Stimulated activated CD4-positive, alpha-beta T cell treated with anti-CD3 and anti-CD28 coated beads, Interleukin-4, amount 100 ng/mL, for 48 hours (primary cell): ENCODE results near the gene ACTG2.
A peak's percentile ranks its signal among the peaks of the same experiment; 100 is the strongest.
"Not testable (repeated sequence)": the region's sequence is repeated elsewhere in the genome, so short reads cannot be mapped to it uniquely, and the experiment has no call there.

Experiments used
- DNase-seq, 2 donors: peaks; one replicate each; pipeline ENCODE4 v3.0.0-alpha.2; 2020; ENCODE audit warnings: low read depth in 2 of 2

ACTG2 gene

GRCh38 chr2:73937103-73937885 is 44.5 kb downstream of the ACTG2 start:
- DNase-seq: no peak

GRCh38 chr2:73937899-73938298 is 45.1 kb downstream of the ACTG2 start:
- no peak for DNase-seq

DNA sequence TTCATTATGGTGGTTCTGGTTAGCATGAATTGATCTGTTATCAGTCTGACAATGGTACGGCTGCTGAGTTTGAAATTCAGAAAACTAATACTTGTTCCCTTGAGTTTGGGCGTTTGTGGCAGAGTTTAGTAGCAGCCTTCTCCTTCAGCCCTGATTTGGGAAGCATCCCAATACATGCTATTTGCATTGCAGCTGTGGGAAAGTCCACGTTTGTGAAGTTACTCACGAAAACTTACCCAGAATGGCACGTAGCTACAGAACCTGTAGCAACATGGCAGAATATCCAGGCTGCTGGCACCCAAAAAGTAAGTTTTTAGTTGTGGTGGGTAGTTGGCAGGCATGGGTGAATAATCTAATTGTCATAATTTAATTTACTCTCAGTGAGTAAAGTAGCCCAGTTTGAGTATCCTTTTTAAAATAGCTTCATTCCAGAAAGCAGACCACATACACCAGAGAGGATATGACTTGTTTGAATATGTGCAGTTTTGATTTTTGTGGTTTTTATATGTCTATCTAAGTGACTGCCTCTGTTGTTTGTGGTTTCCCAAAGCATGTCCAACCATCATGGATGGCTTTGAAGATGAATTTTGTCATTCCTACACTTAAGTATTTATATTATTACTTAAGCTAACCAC is 46.0 kb downstream of the ACTG2 start:
- DNase-seq: peak in 1 of 2 donors; percentile 11

DNA sequence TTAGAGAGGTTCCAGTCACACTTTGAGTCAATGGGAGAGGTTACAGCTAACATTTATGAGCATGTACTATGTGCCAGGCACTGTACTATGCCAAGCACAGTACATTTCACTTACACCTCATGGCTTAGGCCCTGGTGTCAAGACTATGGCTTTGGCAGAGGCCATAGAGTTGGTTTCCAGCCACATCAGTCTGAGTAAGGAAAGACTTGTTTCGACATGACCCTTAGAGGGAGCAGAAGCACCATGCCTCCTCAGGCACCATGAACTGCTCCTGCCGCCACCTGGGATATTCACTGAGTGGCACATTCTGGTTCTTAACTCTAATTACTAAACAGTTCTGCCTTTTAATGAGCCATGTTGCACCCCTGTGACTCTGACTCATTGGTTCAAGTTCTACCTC is 46.6 kb downstream of the ACTG2 start:
- no peak for DNase-seq

GRCh38 chr2:73940066-73940465 is 47.3 kb downstream of the ACTG2 start:
- not testable (repeated sequence) for DNase-seq

DNA sequence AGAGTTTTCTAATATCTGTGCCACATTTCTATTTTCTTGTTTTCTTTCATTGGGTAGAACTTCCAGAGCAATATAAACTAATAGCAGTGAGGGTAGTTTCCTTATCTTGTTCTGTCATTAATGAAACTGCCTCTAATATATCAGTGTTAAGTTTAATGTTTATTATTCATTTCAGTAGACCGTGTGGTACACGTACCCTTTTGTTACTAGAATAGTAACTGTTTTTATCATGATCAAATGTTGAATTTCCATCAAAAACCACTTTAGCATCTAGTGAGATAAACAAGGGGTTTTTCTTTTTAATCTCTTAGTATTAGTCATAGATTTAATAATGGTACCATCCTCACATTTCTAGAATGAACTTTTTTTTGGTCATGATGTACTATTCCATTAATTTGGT is 49.9 kb downstream of the ACTG2 start:
- DNase-seq: no peak

DNA sequence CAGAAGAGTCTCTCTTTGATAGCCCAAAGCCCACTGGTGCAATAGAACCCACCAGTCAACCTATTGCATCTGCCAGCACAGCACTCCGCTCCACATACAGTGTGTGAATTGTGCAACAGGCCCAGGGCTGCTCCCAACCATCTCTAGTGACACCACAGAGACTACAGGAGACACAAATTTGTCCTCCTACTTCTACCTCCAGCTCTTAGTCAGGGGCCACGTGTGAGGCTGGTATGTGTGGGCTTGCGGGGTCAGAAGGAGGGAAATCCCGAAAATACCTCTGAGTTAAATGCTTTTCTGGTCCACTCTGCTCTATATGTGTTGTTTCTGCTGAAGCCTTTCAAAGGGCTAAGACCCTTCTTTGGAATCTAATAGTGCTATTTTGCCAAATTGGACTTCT is 51.9 kb downstream of the ACTG2 start:
- no peak for DNase-seq

DNA sequence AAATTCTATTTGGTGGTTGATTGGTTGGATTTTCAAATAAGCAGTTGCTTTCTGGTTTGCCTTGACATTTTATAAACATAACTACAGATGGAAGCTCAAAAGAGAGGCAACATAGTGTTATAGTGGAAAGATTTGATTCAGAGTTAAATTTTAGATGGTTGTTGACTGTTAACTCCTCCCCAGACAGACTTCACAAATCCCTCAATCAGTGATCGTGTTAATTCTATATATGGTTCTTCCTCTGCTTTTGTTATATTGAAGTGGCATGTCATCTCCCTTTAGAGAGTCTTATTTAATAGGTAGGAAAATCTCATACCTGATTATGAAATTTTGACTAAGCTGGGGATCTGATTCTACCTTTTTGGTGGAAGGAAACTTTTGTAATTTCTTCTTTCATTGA is 53.4 kb downstream of the ACTG2 start:
- no peak for DNase-seq

GRCh38 chr2:73946666-73947065 is 53.9 kb downstream of the ACTG2 start:
- DNase-seq: no peak

GRCh38 chr2:73947412-73948018 is 54.7 kb downstream of the ACTG2 start:
- DNase-seq: no peak

- DNase-seq: no peak
Observed at GRCh38 chr2:73949802-73950201, 57.0 kb downstream of the ACTG2 start.

- no peak for DNase-seq
Observed at GRCh38 chr2:73952499-73953446, 60.0 kb downstream of the ACTG2 start.

- no peak for DNase-seq
Observed at GRCh38 chr2:73956218-73956865, 63.5 kb downstream of the ACTG2 start.

DNA sequence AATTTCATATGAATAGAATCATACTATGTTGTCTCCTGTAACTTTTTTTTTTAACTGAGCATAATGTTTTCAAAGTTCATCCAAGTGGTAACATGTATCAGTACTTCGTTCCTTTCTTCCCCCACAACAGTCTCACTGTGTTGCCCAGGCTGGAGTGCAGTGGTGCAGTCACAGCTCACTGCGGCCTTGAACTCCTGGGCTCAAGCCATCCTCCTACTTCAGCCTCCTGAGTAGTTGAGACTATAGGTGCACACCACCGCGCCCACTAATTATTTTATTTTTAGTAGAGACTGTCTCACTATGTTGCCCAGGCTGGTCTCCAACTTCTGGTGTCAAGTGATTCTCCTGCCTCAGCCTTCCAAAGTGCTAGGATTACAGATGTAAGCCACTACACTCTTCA is 68.5 kb downstream of the ACTG2 start:
- no peak for DNase-seq

DNA sequence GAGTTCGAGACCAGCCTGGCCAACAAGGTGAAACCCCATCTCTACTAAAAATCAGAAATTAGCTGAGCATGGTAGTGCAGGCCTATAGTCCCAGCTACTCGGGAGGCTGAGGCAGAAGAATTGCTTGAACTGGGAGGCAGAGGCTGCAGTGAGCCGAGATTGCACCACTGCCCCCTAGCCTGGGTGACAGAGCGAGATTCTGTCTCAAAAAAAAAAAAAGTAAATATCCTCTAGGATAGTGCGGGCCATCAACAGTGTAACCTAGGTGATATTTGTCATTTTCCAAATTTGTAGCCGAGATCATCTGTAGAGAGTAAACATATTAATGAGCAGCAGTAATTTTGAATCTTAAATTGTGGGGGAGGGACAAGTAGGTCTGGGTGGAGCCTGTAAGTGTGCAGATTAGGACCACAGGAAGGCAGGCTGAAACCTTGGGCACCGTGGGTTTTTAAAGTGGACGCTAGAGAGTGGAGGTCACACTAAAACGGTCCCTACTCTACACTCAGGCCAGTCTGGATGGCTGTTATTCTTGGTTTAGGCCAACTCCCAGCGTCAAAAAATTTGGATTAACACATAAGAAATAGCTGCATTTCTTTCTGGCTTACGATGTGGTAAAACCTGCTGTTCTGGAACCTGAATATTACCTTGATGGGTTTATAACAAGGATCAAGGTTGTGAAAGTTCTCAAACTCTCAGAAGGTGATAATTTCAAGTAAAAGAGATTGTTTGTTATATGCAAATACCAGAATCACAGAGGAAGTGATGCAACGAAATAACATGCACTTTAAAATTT is 69.2 kb downstream of the ACTG2 start:
- no peak for DNase-seq

- no peak for DNase-seq
Observed at GRCh38 chr2:73962798-73963197, 70.0 kb downstream of the ACTG2 start.

DNA sequence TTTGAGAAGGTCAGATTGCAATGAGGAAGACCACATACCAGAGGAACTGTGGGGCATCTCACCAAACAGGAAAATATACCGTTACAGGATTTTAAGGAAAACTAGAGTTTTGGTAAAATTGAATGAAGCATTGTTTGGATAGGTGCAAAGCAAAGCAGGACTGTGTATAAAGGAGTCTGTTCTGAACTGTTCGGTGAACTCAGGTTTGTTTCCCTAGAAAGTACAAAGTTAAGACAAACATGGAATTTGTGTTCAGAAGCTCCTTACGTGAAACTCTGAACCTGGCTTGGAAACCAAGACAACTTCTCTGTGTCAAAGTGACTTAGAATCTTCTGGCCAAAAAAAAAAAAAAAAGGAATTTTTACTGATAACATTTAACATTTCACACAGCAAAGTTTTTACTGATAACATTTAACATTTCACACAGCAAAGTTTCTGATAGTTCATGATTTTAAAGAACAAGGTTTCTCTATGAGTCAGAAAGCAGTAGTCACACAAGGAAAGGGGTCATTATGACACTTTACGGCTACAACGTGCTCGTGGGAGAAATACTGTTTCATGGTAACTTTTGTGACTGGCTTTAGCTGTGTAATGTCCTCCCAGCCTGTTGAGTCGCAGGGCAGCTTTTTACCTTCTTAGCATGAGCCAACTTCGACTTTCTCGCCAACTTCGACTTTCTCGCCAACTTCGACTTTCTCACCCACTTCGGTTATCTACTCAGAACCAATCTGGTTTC is 70.7 kb downstream of the ACTG2 start:
- DNase-seq: no peak

- DNase-seq: no peak
Observed at GRCh38 chr2:73964223-73964622, 71.4 kb downstream of the ACTG2 start.

- no peak for DNase-seq
Observed at GRCh38 chr2:73965053-73965452, 72.2 kb downstream of the ACTG2 start.

DNA sequence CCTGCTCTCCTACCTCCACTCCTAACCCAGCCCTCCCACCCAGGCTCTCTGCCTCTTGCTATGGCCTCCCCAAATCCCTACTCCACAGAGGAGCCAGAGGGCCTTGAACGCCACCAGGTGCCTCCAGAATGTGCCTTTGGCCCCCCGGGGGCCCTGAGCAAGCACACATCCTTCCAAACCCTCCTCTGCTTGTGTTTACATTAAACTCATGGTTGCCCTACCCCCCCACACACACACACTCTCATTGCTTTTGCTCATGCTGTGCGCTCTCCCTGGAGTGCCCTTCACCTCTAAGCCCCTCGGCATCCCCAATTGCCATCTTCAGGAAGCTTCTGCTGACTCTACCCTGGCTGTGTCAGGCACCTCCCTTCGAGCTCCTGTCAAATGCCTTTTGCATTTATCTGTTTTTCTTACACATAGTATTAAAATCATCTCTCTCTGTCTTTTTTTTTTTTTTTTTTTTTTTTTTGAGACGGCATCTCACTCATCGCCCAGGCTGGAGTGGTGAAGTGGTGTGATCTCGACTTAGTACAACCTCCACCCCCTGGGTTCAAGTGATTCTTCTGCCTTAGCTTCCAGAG is 75.6 kb downstream of the ACTG2 start:
- DNase-seq: no peak
